Activated CD8-positive, alpha-beta memory T cell treated with anti-CD3 and anti-CD28 coated beads, Interleukin-2, amount 50 U/mL, for 4 hours (primary cell): ENCODE data around the gene PLCD1.
"Not testable (repeated sequence)": the region's sequence is repeated elsewhere in the genome, so short reads cannot be mapped to it uniquely, and the experiment has no call there.

Experiments
- DNase-seq: peaks from one replicate; pipeline ENCODE4 v3.0.0-alpha.2; 2020

Gene PLCD1

GRCh38 chr3:37997791-37998370 is 31.6 kb downstream of the PLCD1 start:
- peak; percentile 15 for DNase-seq

- DNase-seq, result no peak
These were observed 32.1 kb downstream of the PLCD1 start for GRCh38 chr3:37997342-37997741.

GRCh38 chr3:37996785-37997301 is 32.6 kb downstream of the PLCD1 start:
- DNase-seq, result peak; percentile 86

GRCh38 chr3:37995652-37996641 is 33.5 kb downstream of the PLCD1 start:
- DNase-seq, result no peak

- no peak for DNase-seq
These were observed 34.8 kb downstream of the PLCD1 start for GRCh38 chr3:37994639-37994972.

GRCh38 chr3:37993820-37994638 is 35.4 kb downstream of the PLCD1 start:
- DNase-seq, result peak; percentile 55

- peak; percentile 0 for DNase-seq
These were observed 36.0 kb downstream of the PLCD1 start for GRCh38 chr3:37993460-37993819.

- no peak for DNase-seq
These were observed 36.4 kb downstream of the PLCD1 start for GRCh38 chr3:37993067-37993455.

- peak; percentile 9 for DNase-seq
These were observed 37.0 kb downstream of the PLCD1 start for GRCh38 chr3:37992271-37993066.

- DNase-seq, result peak; percentile 9
These were observed 37.6 kb downstream of the PLCD1 start for GRCh38 chr3:37991823-37992222.

- DNase-seq, result no peak
These were observed 38.3 kb downstream of the PLCD1 start for GRCh38 chr3:37991109-37991508.

- DNase-seq, result peak; percentile 11
These were observed 38.9 kb downstream of the PLCD1 start, which contains the start of gene VILL for GRCh38 chr3:37990527-37990926. Gene VILL (plus strand): TSS chr3:37990786. CDS start chr3:37993673, 2,887 bp downstream.

GRCh38 chr3:37989821-37990480 is 39.5 kb downstream of the PLCD1 start:
- DNase-seq, result no peak

GRCh38 chr3:37988931-37989525 is 40.4 kb downstream of the PLCD1 start:
- no peak for DNase-seq

- DNase-seq, result not testable (repeated sequence)
These were observed 41.1 kb downstream of the PLCD1 start for GRCh38 chr3:37988376-37988775.

GRCh38 chr3:37987751-37988179 is 41.7 kb downstream of the PLCD1 start:
- no peak for DNase-seq

GRCh38 chr3:37987315-37987697 is 42.1 kb downstream of the PLCD1 start:
- DNase-seq, result no peak

- DNase-seq, result no peak
These were observed 42.7 kb downstream of the PLCD1 start for GRCh38 chr3:37986479-37987314.

GRCh38 chr3:37985637-37986320 is 43.7 kb downstream of the PLCD1 start:
- DNase-seq, result no peak

GRCh38 chr3:37984596-37984995 is 44.8 kb downstream of the PLCD1 start:
- no peak for DNase-seq
